GM12878 (cell line): Measurements from ENCODE around the gene RAP1GAP2. TPM values are rescaled to one million over a fixed set of nuclear protein-coding genes. Genes with fewer than 3 reads are reported as not detected.

Experiments
- ATAC-seq: fragments of 200-7000 bp; cut with Tn5 transposase; 3 replicates; pipeline ENCODE4 v1.9.1; 2020; ENCODE audit warnings: mild to moderate bottlenecking, moderate library complexity
- BruUV-seq: library from RNA; stranded (reverse); fragments of 400-500 nt; replicated peaks from 2 replicates; lab custom pipeline; 2021; lab: Mats Ljungman, UMichigan
- CTCF ChIA-PET: fragments of 300-600 bp; sonication (Branson Sonifier 250); formaldehyde crosslinking; extraction: SDS; loops from one replicate; lab custom pipeline; 2021; ENCODE audit warnings: inconsistent platforms; lab: Yijun Ruan, JAX
- POLR2A ChIA-PET: fragments of 350-600 bp; formaldehyde crosslinking; extraction: SDS; loops from one replicate; lab custom pipeline; 2021; ENCODE audit warnings: inconsistent platforms; lab: Charles Lee
- RAD21 ChIA-PET: fragments of 300-600 bp; sonication (Branson Sonifier 250); formaldehyde crosslinking; loops from one replicate; lab custom pipeline; 2023; ENCODE audit warnings: antibody characterized with exemption; ENCODE audit not compliant: unreplicated experiment; lab: Charles Lee
- SMC1A ChIA-PET: fragments of 300-600 bp; sonication (Branson Sonifier 250); formaldehyde crosslinking; loops from one replicate; lab custom pipeline; 2023; ENCODE audit not compliant: unreplicated experiment, uncharacterized antibody; lab: Charles Lee
- DNase-seq: peaks from one replicate; pipeline ENCODE4 v3.0.0-alpha.2; 2011; ENCODE audit warnings: low read depth, low spot score
- FAIRE-seq: peaks from 3 replicates; lab custom pipeline; 2011; peaks lifted over from hg19 to GRCh38; lab: Jason Lieb, UNC
- H2AFZ ChIP-seq: 2 replicates; pipeline ENCODE4 v1.6.0; 2011; ENCODE audit warnings: low read depth, low read length, control low read depth; ENCODE audit not compliant: control insufficient read depth
- H3K27ac ChIP-seq: 2 replicates; pipeline ENCODE4 v1.5.1; 2011; ENCODE audit warnings: control low read depth; ENCODE audit not compliant: control insufficient read depth, insufficient read depth
- H3K27me3 ChIP-seq, 2 experiments: replicated peaks in 1 of 2; 2 replicates each; pipeline versions ENCODE4 v1.6.0 to v1.6.1; 2011; ENCODE audit warnings: low read length in 1 of 2; ENCODE audit not compliant: control insufficient read depth in 2 of 2, insufficient read depth in 2 of 2
- H3K36me3 ChIP-seq, 2 experiments: 2 replicates each; pipeline ENCODE4 v1.5.1; 2011; ENCODE audit warnings: low read length in 1 of 2; ENCODE audit not compliant: control insufficient read depth in 2 of 2, insufficient read depth in 2 of 2
- H3K4me1 ChIP-seq: 2 replicates; pipeline ENCODE4 v1.6.1; 2011; ENCODE audit warnings: mild to moderate bottlenecking, low read length, moderate library complexity, mixed read lengths; ENCODE audit not compliant: control insufficient read depth, insufficient read depth
- H3K4me2 ChIP-seq: 2 replicates; pipeline ENCODE4 v1.6.0; 2011; ENCODE audit warnings: control low read depth; ENCODE audit not compliant: control insufficient read depth, insufficient read depth
- H3K4me3 ChIP-seq: fragments of 200-600 bp; sonication (generic); 2 replicates; pipeline ENCODE4 v1.5.1; 2016
- H3K79me2 ChIP-seq: 2 replicates; pipeline ENCODE4 v1.6.0; 2011; ENCODE audit warnings: low read length; ENCODE audit not compliant: control insufficient read depth, insufficient read depth
- H3K9ac ChIP-seq: 2 replicates; pipeline ENCODE4 v1.8.0; 2011; ENCODE audit warnings: low read length, control low read depth, mixed read lengths; ENCODE audit not compliant: control insufficient read depth, insufficient read depth
- H3K9me3 ChIP-seq: replicated peaks from 3 replicates; pipeline ENCODE4 v1.5.1; 2011; ENCODE audit warnings: mild to moderate bottlenecking, low read length; ENCODE audit not compliant: control insufficient read depth, insufficient read depth
- H4K20me1 ChIP-seq: 2 replicates; pipeline ENCODE4 v1.6.0; 2011; ENCODE audit not compliant: control insufficient read depth, insufficient read depth
- ATF2 ChIP-seq: IDR thresholded peaks from 2 replicates; pipeline ENCODE4 v1.6.1; 2012; ENCODE audit warnings: low read length, inconsistent platforms
- ATF7 ChIP-seq: fragments of 450-650 bp; IDR thresholded peaks from 2 replicates; pipeline ENCODE4 v1.6.1; 2016; ENCODE audit warnings: low read depth, mild to moderate bottlenecking
- CBX3 ChIP-seq: fragments of 200-600 bp; sonication (generic); IDR thresholded peaks from 2 replicates; pipeline ENCODE4 v1.6.1; 2016; ENCODE audit warnings: low read depth, borderline replicate concordance
- CEBPZ ChIP-seq: fragments of 150-350 bp; IDR thresholded peaks from 2 replicates; pipeline ENCODE4 v1.6.1; 2016; ENCODE audit warnings: low read depth, low read length
- EGR1 ChIP-seq, 2 experiments: IDR thresholded peaks; 1 replicate in 1 of 2; 2 replicates in 1 of 2; pipeline ENCODE4 v1.6.1; 2011 to 2012; ENCODE audit warnings: low read depth in 2 of 2, low read length in 2 of 2, borderline replicate concordance in 1 of 2, mild to moderate bottlenecking in 1 of 2, moderate library complexity in 1 of 2
- JUNB ChIP-seq: IDR thresholded peaks from 2 replicates; pipeline ENCODE4 v1.6.1; 2016; ENCODE audit warnings: antibody characterized with exemption, mild to moderate bottlenecking
- MYC ChIP-seq: IDR thresholded peaks from 2 replicates; pipeline ENCODE4 v1.6.1; 2011; ENCODE audit warnings: mild to moderate bottlenecking, low read length, moderate library complexity, inconsistent platforms; ENCODE audit not compliant: insufficient read depth, insufficient replicate concordance, insufficient read length, severe bottlenecking
- NR2C2 ChIP-seq: IDR thresholded peaks from 2 replicates; pipeline ENCODE4 v1.6.1; 2011; ENCODE audit warnings: borderline replicate concordance, low read depth; ENCODE audit not compliant: control insufficient read depth, insufficient read length
- NR2F1 ChIP-seq: fragments of 450-650 bp; conservative IDR thresholded peaks from 2 replicates; pipeline ENCODE4 v1.6.1; 2017; ENCODE audit warnings: mild to moderate bottlenecking
- RCOR1 ChIP-seq: conservative IDR thresholded peaks from 2 replicates; pipeline ENCODE4 v1.6.1; 2012; ENCODE audit warnings: low read depth, low read length, improper control_type of control experiment
- STAT1 ChIP-seq: fragments of 450-650 bp; conservative IDR thresholded peaks from 2 replicates; pipeline ENCODE4 v1.6.1; 2014; ENCODE audit warnings: antibody characterized with exemption, mild to moderate bottlenecking
- SUPT20H ChIP-seq: IDR thresholded peaks from 2 replicates; pipeline ENCODE4 v1.6.1; 2011; ENCODE audit warnings: low read depth, mild to moderate bottlenecking, low read length, moderate library complexity, borderline replicate concordance; ENCODE audit not compliant: control insufficient read depth
- ZBED1 ChIP-seq: IDR thresholded peaks from 2 replicates; pipeline ENCODE4 v1.6.1; 2016; ENCODE audit warnings: borderline replicate concordance
- ZNF687 ChIP-seq: fragments of 450-650 bp; IDR thresholded peaks from 2 replicates; pipeline ENCODE4 v1.6.1; 2017; ENCODE audit warnings: mild to moderate bottlenecking, moderate library complexity
- WGBS: methylation state at CpG from one replicate; pipeline ENCODE4 v1.1.6; 2016; ENCODE audit warnings: low lambda C conversion rate; ENCODE audit not compliant: insufficient replicate concordance, insufficient coverage; ENCODE audit errors: missing lambda C conversion rate; 5-methylcytosine and 5-hydroxymethylcytosine counted together
- in situ Hi-C: fragments of 300-500 bp; cut with MboI; formaldehyde crosslinking; loops from 9 replicates; pipeline ENCODE4 v1.14.3; 2018; ENCODE audit warnings: mixed read lengths
- intact Hi-C: fragments of 100-400 bp; cut with micrococcal nuclease; formaldehyde crosslinking; loops from one replicate; pipeline ENCODE4 v1.14.2; 2022; ENCODE audit not compliant: unreplicated experiment
- polyA plus RNA-seq, 11 experiments: library from polyadenylated mRNA; depleted of rRNA in 4 of 11; unstranded in 6 of 11; stranded (reverse) in 5 of 11; fragments of >200 nt; fragmentation: Nextera tagmentation in 4 of 11; fragmentation: Illumina TruSeq in 1 of 11; extraction: Ambion mirVana in 4 of 11; extraction: Trizol in 1 of 11; gene quantifications; 1 replicate in 1 of 11; 2 replicates in 10 of 11; pipeline versions ENCODE4 v1.2.1 to v1.2.3, GENCODE V29; 2011 to 2016; ENCODE audit warnings: inconsistent platforms in 2 of 11, missing spikeins in 2 of 11, low read depth in 1 of 11
- total RNA-seq, 4 experiments: library from RNA; depleted of rRNA in 3 of 4; stranded (reverse); fragments of >200 nt in 3 of 4; fragmentation: Illumina TruSeq in 1 of 4; extraction: Trizol in 1 of 4; gene quantifications; 2 replicates each; pipeline versions ENCODE4 v1.2.1 to v1.2.3, GENCODE V29; 2013 to 2021
- TF ChIP-seq, protein P1 (sequence below): IDR thresholded peaks from 2 replicates; pipeline ENCODE4 v1.6.1; 2011; ENCODE audit warnings: low read depth, mild to moderate bottlenecking, low read length, moderate library complexity, borderline replicate concordance; ENCODE audit errors: extremely low read depth

Gene RAP1GAP2
- total and polyA plus RNA-seq, 10 of the 15 experiments (the other 5 are each of a cell fraction or from before 2014, with no cell fraction given): 0.03 to 0.95 (median 0.49) TPM; not detected in 2

DNA sequence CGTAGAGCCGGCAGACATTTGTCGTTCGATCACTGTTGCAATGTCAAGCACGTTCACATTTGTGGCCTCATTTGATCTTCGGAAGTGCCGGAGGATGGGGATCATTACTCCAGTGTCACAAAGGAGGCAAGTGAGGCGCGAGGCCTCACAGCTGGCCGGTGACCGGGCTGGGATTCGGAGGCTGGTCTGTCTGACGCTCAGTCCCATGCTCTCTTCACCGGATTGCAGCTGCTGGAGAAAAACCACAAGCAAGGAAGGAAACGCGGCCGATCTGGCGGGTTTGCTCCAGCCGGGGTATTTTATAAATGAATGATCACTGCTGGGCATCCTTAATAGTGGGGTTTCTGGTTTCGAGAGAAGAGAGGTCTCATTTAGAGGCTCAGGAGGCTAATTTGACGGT, 139.4 kb downstream of the RAP1GAP2 start:
- ChIA-PET RAD21 (no interaction called here), CTCF (no interaction called here), POLR2A (no interaction called here), SMC1A (no interaction called here)
- FAIRE-seq (no peak), ATAC-seq (no peak), DNase-seq (no peak)
- no peak overlapping the region for H3K4me3 ChIP-seq
- no peaks in the 10 kb centered on the region for H3K4me1 ChIP-seq
- in situ Hi-C loops (no loop called here), intact Hi-C loops (no loop called here)
- H2AFZ ChIP-seq: no peak overlapping the region
- WGBS: 17% methylated on average over 21 of the region's 21 CpGs
- H3K27me3 ChIP-seq: peaks cover 1 to 2% of the 10 kb centered on the region in 2 experiments; a peak in 1 of 4 replicates
- H3K9me3 ChIP-seq: no peaks in the 10 kb centered on the region
- H3K4me2 ChIP-seq: no peak overlapping the region
- TF ChIP-seq STAT1 (no peak), ATF2 (no peak), NR2F1 (no peak), MYC (no peak), ZNF687 (no peak), ATF7 (no peak), SUPT20H (no peak), EGR1 (IDR thresholded peaks at IDR 0.05; ENCODE audit: borderline replicate concordance in 1 of 2, low read depth in 2 of 2, low read length in 2 of 2) (no peak), CEBPZ (no peak), JUNB (no peak), RCOR1 (no peak), NR2C2 (no peak), ZBED1 (no peak), CBX3 (no peak)
- TF ChIP-seq, protein P1, sequence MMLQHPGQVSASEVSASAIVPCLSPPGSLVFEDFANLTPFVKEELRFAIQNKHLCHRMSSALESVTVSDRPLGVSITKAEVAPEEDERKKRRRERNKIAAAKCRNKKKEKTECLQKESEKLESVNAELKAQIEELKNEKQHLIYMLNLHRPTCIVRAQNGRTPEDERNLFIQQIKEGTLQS: no peak
- H3K9ac ChIP-seq: no peak overlapping the region
- H4K20me1 ChIP-seq: no peaks in the 10 kb centered on the region
- no peaks in the 10 kb centered on the region for H3K36me3 ChIP-seq
- H3K27ac ChIP-seq: no peak overlapping the region
- H3K79me2 ChIP-seq: no peaks in the 10 kb centered on the region
- no TSS peak for BruUV-seq
